ENCODE data around the gene ARRDC3.
A peak's percentile ranks its signal among the peaks of the same experiment; 100 is the strongest.

ARRDC3 gene

DNA sequence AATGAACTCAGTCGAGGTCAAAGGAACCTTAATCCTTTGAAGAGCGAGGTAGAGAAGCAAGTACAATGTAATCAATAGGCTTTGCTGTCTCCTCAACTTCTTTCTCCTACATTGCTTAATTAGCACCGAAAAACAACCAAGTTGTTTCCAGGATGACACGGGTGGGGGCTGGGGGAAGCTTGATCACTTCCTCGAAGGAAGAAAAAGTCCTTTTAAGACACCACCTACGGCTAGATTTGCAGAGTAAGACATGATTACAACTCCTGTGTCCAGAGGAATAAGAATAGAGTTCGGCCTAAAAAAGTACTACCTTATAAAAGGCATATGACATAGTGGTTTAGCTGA is 811 bp upstream of the ARRDC3 start:
- DNase-seq (ENCODE audit: low read depth) = peak; percentile 42
- Histone ChIP-seq H3K36me3 (ENCODE audit: control insufficient read depth, insufficient read depth, low read length, severe bottlenecking) (no peaks in the 10 kb centered on the region), H3K9me3 (ENCODE audit: control insufficient read depth, low read length) (no peaks in the 10 kb centered on the region)

GRCh38 chr5:91382530-91383026 is 539 bp downstream of the ARRDC3 start:
- peak overlapping the region; percentile 98 for H3K9ac ChIP-seq (ENCODE audit: low read length)
- peaks cover 8% of the 10 kb centered on the region for H3K36me3 ChIP-seq (ENCODE audit: control insufficient read depth, insufficient read depth, low read length, severe bottlenecking)
- H3K4me1 ChIP-seq (ENCODE audit: control insufficient read depth, insufficient read depth, low read length) = peaks cover 21% of the 10 kb centered on the region
- peak overlapping the region; percentile 99 for H3K4me3 ChIP-seq (ENCODE audit: low read length)
- H3K9me3 ChIP-seq (ENCODE audit: control insufficient read depth, low read length) = no peaks in the 10 kb centered on the region
- H3K27me3 ChIP-seq (replicated peaks; ENCODE audit: control insufficient read depth, insufficient read depth, low read length) = no peaks in the 10 kb centered on the region
- DNase-seq (ENCODE audit: low read depth) = peak; percentile 62

More for the DNA sequence above, 811 bp upstream of the ARRDC3 start:
- Histone ChIP-seq H3K27me3 (replicated peaks; ENCODE audit: control insufficient read depth, insufficient read depth, low read length) (no peaks in the 10 kb centered on the region), H3K9ac (ENCODE audit: low read length) (peak overlapping the region; percentile 98), H3K4me1 (ENCODE audit: control insufficient read depth, insufficient read depth, low read length) (peaks cover 12% of the 10 kb centered on the region), H3K4me3 (ENCODE audit: low read length) (peak overlapping the region; percentile 99)

DNA sequence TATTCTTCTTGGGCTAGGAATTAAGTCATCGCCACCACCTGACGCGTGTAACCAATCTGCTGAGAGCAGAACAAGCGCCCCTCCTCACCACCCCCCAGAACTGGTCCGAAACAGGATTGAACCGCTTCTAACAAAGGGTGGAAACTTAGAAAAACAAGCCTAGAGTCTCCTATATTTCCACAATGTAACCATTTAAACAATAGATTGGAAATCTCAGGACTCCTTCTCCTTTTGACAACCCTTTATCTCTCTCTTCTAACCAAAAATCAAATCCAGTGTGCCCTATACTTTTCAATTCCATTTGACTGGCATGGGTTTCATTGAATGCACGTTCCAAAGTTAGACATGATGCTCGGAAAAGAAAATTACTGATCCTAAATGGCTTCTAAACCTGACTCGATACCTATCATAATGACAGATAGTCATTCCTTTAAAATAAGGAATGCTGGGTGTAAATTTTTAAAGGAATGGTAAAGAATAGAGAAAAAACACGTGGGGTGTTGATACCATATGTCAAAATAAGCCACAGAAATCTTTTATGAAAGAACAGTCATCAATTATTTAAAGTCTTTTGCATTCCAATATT is 1.2 kb downstream of the ARRDC3 start:
- Histone ChIP-seq H3K4me3 (ENCODE audit: low read length) (peak overlapping the region; percentile 99), H3K9ac (ENCODE audit: low read length) (peak overlapping the region; percentile 98), H3K4me1 (ENCODE audit: control insufficient read depth, insufficient read depth, low read length) (peaks cover 28% of the 10 kb centered on the region), H3K36me3 (ENCODE audit: control insufficient read depth, insufficient read depth, low read length, severe bottlenecking) (peaks cover 15% of the 10 kb centered on the region), H3K9me3 (ENCODE audit: control insufficient read depth, low read length) (no peaks in the 10 kb centered on the region), H3K27me3 (replicated peaks; ENCODE audit: control insufficient read depth, insufficient read depth, low read length) (no peaks in the 10 kb centered on the region)
- peak; percentile 90 for DNase-seq (ENCODE audit: low read depth)

GRCh38 chr5:91381239-91381773 is 1.8 kb downstream of the ARRDC3 start:
- Histone ChIP-seq H3K4me1 (ENCODE audit: control insufficient read depth, insufficient read depth, low read length) (peaks cover 33% of the 10 kb centered on the region), H3K9ac (ENCODE audit: low read length) (peak overlapping the region; percentile 98), H3K27me3 (replicated peaks; ENCODE audit: control insufficient read depth, insufficient read depth, low read length) (no peaks in the 10 kb centered on the region), H3K9me3 (ENCODE audit: control insufficient read depth, low read length) (no peaks in the 10 kb centered on the region), H3K4me3 (ENCODE audit: low read length) (peak overlapping the region; percentile 99), H3K36me3 (ENCODE audit: control insufficient read depth, insufficient read depth, low read length, severe bottlenecking) (peaks cover 21% of the 10 kb centered on the region)
- no peak for DNase-seq (ENCODE audit: low read depth)

DNA sequence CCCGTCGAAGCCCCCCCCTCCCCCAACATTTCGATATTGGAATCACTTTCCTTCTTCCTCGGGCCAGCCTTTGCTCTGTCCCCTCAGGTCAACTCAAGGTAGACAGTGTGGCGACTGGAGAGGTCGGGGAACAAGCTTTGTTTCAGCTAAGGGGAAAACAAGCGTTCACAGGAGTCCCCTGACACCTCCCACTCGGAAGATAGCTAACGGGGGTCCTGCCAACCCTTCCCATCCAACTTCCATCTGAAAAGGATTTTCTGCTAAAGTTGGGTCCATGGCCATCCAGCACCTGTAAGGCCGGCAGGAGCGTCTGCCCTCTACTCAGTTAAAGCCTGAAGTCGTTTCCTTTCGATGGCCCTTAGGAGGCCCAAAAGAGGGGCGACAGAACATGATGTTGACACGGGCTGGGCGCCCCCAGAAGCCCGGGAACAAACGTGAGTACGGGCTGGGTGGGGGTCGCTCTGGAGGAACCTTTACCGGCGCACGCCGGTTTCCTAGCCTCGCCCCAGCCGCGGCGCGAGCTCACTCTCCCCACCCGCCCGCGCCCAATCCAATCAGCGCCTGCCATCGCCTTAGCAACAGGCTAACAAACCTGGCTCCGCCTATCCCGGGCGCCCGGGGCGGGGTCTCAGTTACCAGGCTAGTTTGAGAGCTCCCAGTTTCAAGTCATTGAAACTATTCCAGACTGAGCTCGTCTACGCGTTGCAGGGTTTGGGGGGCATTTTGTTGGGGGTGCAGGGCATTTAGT is 2.5 kb downstream of the ARRDC3 start:
- Histone ChIP-seq H3K36me3 (ENCODE audit: control insufficient read depth, insufficient read depth, low read length, severe bottlenecking) (peaks cover 27% of the 10 kb centered on the region), H3K4me1 (ENCODE audit: control insufficient read depth, insufficient read depth, low read length) (peaks cover 38% of the 10 kb centered on the region)

GRCh38 chr5:91379914-91380490 is 3.1 kb downstream of the ARRDC3 start:
- Histone ChIP-seq H3K27me3 (replicated peaks; ENCODE audit: control insufficient read depth, insufficient read depth, low read length) (no peaks in the 10 kb centered on the region), H3K9ac (ENCODE audit: low read length) (peak overlapping the region; percentile 98), H3K4me3 (ENCODE audit: low read length) (peak overlapping the region; percentile 99), H3K36me3 (ENCODE audit: control insufficient read depth, insufficient read depth, low read length, severe bottlenecking) (peaks cover 34% of the 10 kb centered on the region), H3K4me1 (ENCODE audit: control insufficient read depth, insufficient read depth, low read length) (peaks cover 44% of the 10 kb centered on the region), H3K9me3 (ENCODE audit: control insufficient read depth, low read length) (no peaks in the 10 kb centered on the region)
- DNase-seq (ENCODE audit: low read depth) = peak; percentile 96

More for the DNA sequence above, 2.5 kb downstream of the ARRDC3 start:
- Histone ChIP-seq H3K9ac (ENCODE audit: low read length) (peak overlapping the region; percentile 98), H3K27me3 (replicated peaks; ENCODE audit: control insufficient read depth, insufficient read depth, low read length) (no peaks in the 10 kb centered on the region), H3K4me3 (ENCODE audit: low read length) (peak overlapping the region; percentile 99), H3K9me3 (ENCODE audit: control insufficient read depth, low read length) (no peaks in the 10 kb centered on the region)
- DNase-seq (ENCODE audit: low read depth) = peak; percentile 99

DNA sequence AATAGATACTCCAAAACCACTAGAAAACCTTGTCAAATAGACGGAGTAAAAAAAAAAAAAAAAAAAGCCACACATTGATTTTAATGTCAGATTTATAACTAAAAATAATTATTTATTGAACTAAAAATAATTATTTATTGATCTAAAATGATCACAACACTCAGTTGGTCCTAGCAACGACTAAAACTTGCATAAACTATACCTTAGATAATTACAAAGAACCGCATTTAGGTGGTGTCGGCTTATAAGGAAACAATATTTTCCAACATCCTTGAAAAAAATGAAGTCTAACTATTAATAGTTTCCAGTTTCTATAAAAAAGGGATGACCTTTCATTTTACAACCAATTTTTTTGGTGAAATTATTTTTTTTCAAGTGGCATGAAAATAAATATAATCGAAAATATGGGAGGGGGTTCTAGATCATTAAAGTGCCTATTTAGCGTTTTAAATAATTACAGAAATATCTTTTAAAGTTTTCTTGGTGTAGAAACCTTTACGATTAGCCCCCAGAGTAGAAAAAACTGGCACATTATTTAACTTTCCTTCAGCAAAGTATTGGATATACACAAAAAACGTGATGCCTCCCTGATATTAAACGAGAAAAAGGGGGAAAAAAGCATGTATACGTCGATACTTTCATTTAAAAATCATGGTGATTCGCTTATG is 3.7 kb downstream of the ARRDC3 start:
- peak overlapping the region; percentile 99 for H3K4me3 ChIP-seq (ENCODE audit: low read length)
- peaks cover 40% of the 10 kb centered on the region for H3K36me3 ChIP-seq (ENCODE audit: control insufficient read depth, insufficient read depth, low read length, severe bottlenecking)
- H3K9ac ChIP-seq (ENCODE audit: low read length) = peak overlapping the region; percentile 98
- peaks cover 44% of the 10 kb centered on the region for H3K4me1 ChIP-seq (ENCODE audit: control insufficient read depth, insufficient read depth, low read length)
- H3K9me3 ChIP-seq (ENCODE audit: control insufficient read depth, low read length) = no peaks in the 10 kb centered on the region
- DNase-seq (ENCODE audit: low read depth) = no peak
- H3K27me3 ChIP-seq (replicated peaks; ENCODE audit: control insufficient read depth, insufficient read depth, low read length) = no peaks in the 10 kb centered on the region

- H3K4me3 ChIP-seq (ENCODE audit: low read length) = peak overlapping the region; percentile 99
- DNase-seq (ENCODE audit: low read depth) = peak; percentile 22
- H3K36me3 ChIP-seq (ENCODE audit: control insufficient read depth, insufficient read depth, low read length, severe bottlenecking) = peaks cover 46% of the 10 kb centered on the region
- peak overlapping the region; percentile 98 for H3K9ac ChIP-seq (ENCODE audit: low read length)
- peaks cover 38% of the 10 kb centered on the region for H3K4me1 ChIP-seq (ENCODE audit: control insufficient read depth, insufficient read depth, low read length)
- no peaks in the 10 kb centered on the region for H3K9me3 ChIP-seq (ENCODE audit: control insufficient read depth, low read length)
- no peaks in the 10 kb centered on the region for H3K27me3 ChIP-seq (replicated peaks; ENCODE audit: control insufficient read depth, insufficient read depth, low read length)
Measured at GRCh38 chr5:91378752-91379211, 4.3 kb downstream of the ARRDC3 start.

- H3K4me1 ChIP-seq (ENCODE audit: control insufficient read depth, insufficient read depth, low read length) = peaks cover 53% of the 10 kb centered on the region
- H3K36me3 ChIP-seq (ENCODE audit: control insufficient read depth, insufficient read depth, low read length, severe bottlenecking) = peaks cover 84% of the 10 kb centered on the region
Measured at GRCh38 chr5:91374893-91375520, 8.1 kb downstream of the ARRDC3 start.

DNA sequence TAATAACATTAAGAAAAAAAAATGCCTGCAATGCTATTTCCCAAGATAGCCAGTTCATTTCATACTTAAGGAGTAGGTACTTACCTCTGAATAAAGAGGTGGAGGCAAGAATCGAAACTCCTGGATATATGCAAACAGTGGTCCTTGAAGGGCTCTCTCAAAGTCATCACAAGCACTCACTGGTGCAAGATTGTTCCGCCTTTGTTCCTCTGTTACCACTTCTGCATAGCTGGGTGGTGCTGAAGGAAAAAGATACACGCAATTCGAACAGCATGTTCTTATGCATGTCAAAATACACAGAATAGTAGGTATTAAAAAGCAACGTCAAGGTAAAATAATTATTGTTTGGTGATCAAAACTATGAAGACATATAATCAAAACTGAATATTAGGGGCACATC is 9.5 kb downstream of the ARRDC3 start:
- Histone ChIP-seq H3K27me3 (replicated peaks; ENCODE audit: control insufficient read depth, insufficient read depth, low read length) (no peaks in the 10 kb centered on the region), H3K4me1 (ENCODE audit: control insufficient read depth, insufficient read depth, low read length) (peaks cover 55% of the 10 kb centered on the region), H3K4me3 (ENCODE audit: low read length) (no peak overlapping the region), H3K36me3 (ENCODE audit: control insufficient read depth, insufficient read depth, low read length, severe bottlenecking) (peaks cover 98% of the 10 kb centered on the region), H3K9ac (ENCODE audit: low read length) (no peak overlapping the region), H3K9me3 (ENCODE audit: control insufficient read depth, low read length) (no peaks in the 10 kb centered on the region)
- DNase-seq (ENCODE audit: low read depth) = no peak

More at GRCh38 chr5:91374893-91375520, 8.1 kb downstream of the ARRDC3 start:
- DNase-seq (ENCODE audit: low read depth) = no peak
- H3K4me3 ChIP-seq (ENCODE audit: low read length) = no peak overlapping the region
- no peak overlapping the region for H3K9ac ChIP-seq (ENCODE audit: low read length)
- no peaks in the 10 kb centered on the region for H3K9me3 ChIP-seq (ENCODE audit: control insufficient read depth, low read length)
- H3K27me3 ChIP-seq (replicated peaks; ENCODE audit: control insufficient read depth, insufficient read depth, low read length) = no peaks in the 10 kb centered on the region

Measured in adipocyte (in vitro differentiated cells).